Endothelial cell of umbilical vein (primary cell): Measurements from ENCODE around the gene XPNPEP1. TPM values are rescaled to one million over a fixed set of nuclear protein-coding genes. Genes with fewer than 3 reads are reported as not detected.

Experiments used
- BruUV-seq: library from RNA; stranded (reverse); fragments of 400-500 nt; replicated peaks from 2 replicates; lab custom pipeline; 2021; lab: Mats Ljungman, UMichigan
- CTCF ChIA-PET: fragments of 300-600, 350-600 bp; sonication (Branson Sonifier 250); formaldehyde crosslinking; loops from one replicate; lab custom pipeline; 2021; ENCODE audit warnings: antibody characterized with exemption, inconsistent platforms; lab: Charles Lee
- POLR2A ChIA-PET: fragments of 300-600, 350-600 bp; sonication (Branson Sonifier 250); formaldehyde crosslinking; loops from one replicate; lab custom pipeline; 2021; ENCODE audit warnings: antibody characterized with exemption, inconsistent platforms; lab: Charles Lee
- DNase-seq: peaks from one replicate; pipeline ENCODE4 v3.0.0-alpha.2; 2011; ENCODE audit warnings: low read depth, low spot score
- FAIRE-seq: peaks from 2 replicates; lab custom pipeline; 2011; peaks lifted over from hg19 to GRCh38; lab: Jason Lieb, UNC
- H2AFZ ChIP-seq: 2 replicates; pipeline ENCODE4 v1.6.0; 2012; ENCODE audit warnings: low read depth, low read length, control low read depth, inconsistent platforms
- H3K27ac ChIP-seq: 2 replicates; pipeline ENCODE4 v1.5.1; 2011; ENCODE audit warnings: low read depth, mild to moderate bottlenecking, control low read depth, low read length, moderate library complexity; ENCODE audit not compliant: insufficient read depth
- H3K27me3 ChIP-seq, 2 experiments: 2 replicates each; pipeline versions ENCODE4 v1.6.0 to v1.6.1; 2011; ENCODE audit warnings: low read length in 2 of 2, mixed read lengths in 1 of 2; ENCODE audit not compliant: control insufficient read depth in 2 of 2, insufficient read depth in 2 of 2
- H3K36me3 ChIP-seq, 2 experiments: 2 replicates in 1 of 2; 3 replicates in 1 of 2; pipeline ENCODE4 v1.5.1; 2011; ENCODE audit warnings: low read length in 2 of 2, mild to moderate bottlenecking in 1 of 2, moderate library complexity in 1 of 2; ENCODE audit not compliant: control insufficient read depth in 2 of 2, insufficient read depth in 2 of 2; ENCODE audit errors: extremely low read depth in 1 of 2
- H3K4me1 ChIP-seq: 3 replicates; pipeline ENCODE4 v1.5.1; 2011; ENCODE audit warnings: mild to moderate bottlenecking, low read length; ENCODE audit not compliant: control insufficient read depth, insufficient read depth; ENCODE audit errors: extremely low read depth
- H3K4me2 ChIP-seq: 2 replicates; pipeline ENCODE4 v1.6.1; 2011; ENCODE audit warnings: low read length, control low read depth, mixed read lengths; ENCODE audit not compliant: insufficient read depth
- H3K4me3 ChIP-seq, 3 experiments: fragments of 200-600 bp in 1 of 3; sonication (generic), shearing (Covaris generic) in 1 of 3; replicated peaks in 1 of 3; 2 replicates each; pipeline ENCODE4 v1.5.1; 2011 to 2016; ENCODE audit warnings: control low read depth in 3 of 3, low read length in 3 of 3, mild to moderate bottlenecking in 2 of 3, inconsistent platforms in 1 of 3, low read depth in 1 of 3, moderate library complexity in 1 of 3; ENCODE audit not compliant: insufficient read depth in 1 of 3
- H3K79me2 ChIP-seq: 2 replicates; pipeline ENCODE4 v1.6.0; 2012; ENCODE audit warnings: low read length, inconsistent platforms; ENCODE audit not compliant: control insufficient read depth, insufficient read depth
- H3K9ac ChIP-seq: replicated peaks from 2 replicates; pipeline ENCODE3; 2011; ENCODE audit warnings: low read length, control low read depth; ENCODE audit not compliant: insufficient read depth; ENCODE audit errors: extremely low read depth
- H3K9me1 ChIP-seq: replicated peaks from 3 replicates; pipeline ENCODE4 v1.6.0; 2011; ENCODE audit warnings: mild to moderate bottlenecking, low read length; ENCODE audit not compliant: control insufficient read depth, insufficient read depth; ENCODE audit errors: extremely low read depth
- H3K9me3 ChIP-seq: replicated peaks from 2 replicates; pipeline ENCODE4 v1.5.1; 2012; ENCODE audit warnings: low read length, inconsistent platforms; ENCODE audit not compliant: control insufficient read depth, insufficient read depth
- H4K20me1 ChIP-seq: replicated peaks from 2 replicates; pipeline ENCODE3; 2011; ENCODE audit warnings: mild to moderate bottlenecking, low read length; ENCODE audit not compliant: control insufficient read depth, insufficient read depth; ENCODE audit errors: extremely low read depth
- CTCF ChIP-seq, 2 donors: IDR thresholded peaks; 1 replicate in 1 of 2; 2 replicates in 1 of 2; pipeline ENCODE4 v1.5.1; 2011; ENCODE audit warnings: low read length in 2 of 2, mild to moderate bottlenecking in 2 of 2, moderate library complexity in 2 of 2, control low read depth in 1 of 2, inconsistent platforms in 1 of 2, low read depth in 1 of 2; ENCODE audit not compliant: insufficient read depth in 1 of 2; ENCODE audit errors: extremely low read depth in 1 of 2
- EZH2 ChIP-seq: IDR thresholded peaks from 2 replicates; pipeline ENCODE4 v1.6.1; 2012; ENCODE audit warnings: borderline replicate concordance, low read depth, mild to moderate bottlenecking, moderate library complexity, low read length, inconsistent platforms; ENCODE audit not compliant: severe bottlenecking
- FOS ChIP-seq: IDR thresholded peaks from 2 replicates; pipeline ENCODE4 v1.6.1; 2011; ENCODE audit warnings: mild to moderate bottlenecking, low read length, moderate library complexity, borderline replicate concordance; ENCODE audit not compliant: insufficient read depth
- GATA2 ChIP-seq: IDR thresholded peaks from 2 replicates; pipeline ENCODE4 v1.7.0; 2011; ENCODE audit warnings: low read depth, mild to moderate bottlenecking, moderate library complexity, mixed read lengths, low read length; ENCODE audit not compliant: insufficient read length, insufficient read depth
- JUN ChIP-seq: IDR thresholded peaks from 2 replicates; pipeline ENCODE4 v1.6.1; 2011; ENCODE audit warnings: borderline replicate concordance, low read depth; ENCODE audit not compliant: insufficient read length, insufficient read depth
- MAX ChIP-seq: IDR thresholded peaks from 2 replicates; pipeline ENCODE4 v1.6.1; 2011; ENCODE audit not compliant: insufficient read depth, insufficient read length
- MYC ChIP-seq: IDR thresholded peaks from one replicate; pipeline ENCODE4 v1.6.1; 2011; ENCODE audit warnings: mild to moderate bottlenecking, low read depth, low read length
- POLR2A ChIP-seq: IDR thresholded peaks from 2 replicates; pipeline ENCODE4 v1.6.1; 2012; ENCODE audit warnings: low read depth, mild to moderate bottlenecking, control low read depth, low read length
- POLR2AphosphoS5 ChIP-seq: IDR thresholded peaks from 2 replicates; pipeline ENCODE4 v1.6.1; 2012; ENCODE audit warnings: low read depth, mild to moderate bottlenecking, control low read depth, low read length, moderate library complexity; ENCODE audit not compliant: insufficient read depth
- dilution Hi-C: fragments of 300-500 bp; cut with MboI; formaldehyde crosslinking; loops from one replicate; pipeline ENCODE4 v1.15.0; 2019; ENCODE audit warnings: low sequenced_read_pairs; ENCODE audit not compliant: extremely low pct_ligation_motif_present
- intact Hi-C: fragments of 100-400 bp; cut with micrococcal nuclease; formaldehyde crosslinking; loops from one replicate; pipeline ENCODE4 v1.10.0; 2022
- polyA plus RNA-seq, 4 experiments: library from polyadenylated mRNA; depleted of rRNA in 3 of 4; stranded (reverse) in 3 of 4; unstranded in 1 of 4; fragments of >200 nt; gene quantifications; 2 replicates each; pipeline versions ENCODE4 v1.2.1 to v1.2.3, GENCODE V29; 2011 to 2012; ENCODE audit warnings: missing spikeins in 1 of 4
- total RNA-seq: library from RNA; stranded (reverse); gene quantifications from 2 replicates; pipeline ENCODE4 v1.2.3, GENCODE V29; 2021

XPNPEP1 gene
- total and polyA plus RNA-seq, 2 donors (not counting 3 experiments of a cell fraction or from before 2014, with no cell fraction given): 81.1 to 245 TPM

GRCh38 chr10:109892931-109893330 is 30.4 kb downstream of the XPNPEP1 start:
- Histone ChIP-seq H3K9me3 (no peaks in the 10 kb centered on the region), H3K36me3 (peaks cover 0 to 18% of the 10 kb centered on the region in 2 experiments), H4K20me1 (no peaks in the 10 kb centered on the region), H3K9me1 (no peaks in the 10 kb centered on the region), H3K9ac (no peak overlapping the region), H3K4me3 (no peak overlapping the region), H3K27ac (no peak overlapping the region), H3K4me2 (no peak overlapping the region), H3K79me2 (peaks cover 2% of the 10 kb centered on the region), H2AFZ (no peak overlapping the region), H3K4me1 (peaks cover 14% of the 10 kb centered on the region), H3K27me3 (no peaks in the 10 kb centered on the region)
- DNase-seq: no peak
- TF ChIP-seq MAX (no peak), POLR2A (no peak), CTCF (IDR thresholded peaks at IDR 0.05; ENCODE audit: extremely low read depth in 1 of 2, insufficient read depth in 1 of 2, low read depth in 1 of 2, low read length in 2 of 2) (no peak), POLR2AphosphoS5 (no peak), JUN (no peak), MYC (no peak), GATA2 (no peak), FOS (no peak), EZH2 (no peak)
- ChIA-PET CTCF (interaction anchor here (1.2 to 7.0 kb wide), 3 partner anchors 9 to 23 kb away, joined by 3 to 68 read pairs (median 8); no protein-coding TSS in a partner anchor), POLR2A (no interaction called here)
- BruUV-seq: no TSS peak
- FAIRE-seq: no peak
- intact Hi-C loops: no loop called here
- dilution Hi-C loops: loop anchor here (25.0 kb wide), 1 partner anchor 394 kb away; no protein-coding TSS in a partner anchor
